GM23338 (cell line): ENCODE measurements around the gene GRIA4. TPM values are rescaled to one million over a fixed set of nuclear protein-coding genes. Genes with fewer than 3 reads are reported as not detected.

Experiments used
- ATAC-seq: fragments of 200-7000 bp; cut with Tn5 transposase; 3 replicates; pipeline ENCODE4 v1.9.1; 2020
- DNase-seq: peaks from one replicate; pipeline ENCODE4 v3.0.0-alpha.2; 2015; ENCODE audit warnings: low spot score
- H2AFZ ChIP-seq: fragments of 200-600 bp; sonication (generic); 2 replicates; pipeline ENCODE4 v1.8.0; 2016; ENCODE audit warnings: antibody characterized with exemption, mild to moderate bottlenecking, moderate library complexity
- H3F3A ChIP-seq: fragments of 200-600 bp; sonication (generic); replicated peaks from 2 replicates; pipeline ENCODE4 v1.8.0; 2017; ENCODE audit warnings: antibody characterized with exemption, mixed run types, low read depth
- H3K27ac ChIP-seq: fragments of 200-600 bp; sonication (generic); 2 replicates; pipeline ENCODE4 v1.6.1; 2016; ENCODE audit warnings: low read depth
- H3K27me3 ChIP-seq: fragments of 200-600 bp; sonication (generic); 2 replicates; pipeline ENCODE4 v1.8.0; 2016; ENCODE audit warnings: mild to moderate bottlenecking, mixed run types, moderate library complexity; ENCODE audit not compliant: insufficient read depth
- H3K36me3 ChIP-seq: fragments of 200-600 bp; sonication (generic); 2 replicates; pipeline ENCODE4 v1.8.0; 2016; ENCODE audit warnings: mild to moderate bottlenecking; ENCODE audit not compliant: insufficient read depth
- H3K4me1 ChIP-seq: fragments of 200-600 bp; sonication (generic); 2 replicates; pipeline ENCODE4 v1.8.0; 2016; ENCODE audit warnings: mild to moderate bottlenecking, moderate library complexity; ENCODE audit not compliant: insufficient read depth
- H3K4me2 ChIP-seq: fragments of 200-600 bp; sonication (generic); 2 replicates; pipeline ENCODE4 v1.7.1; 2017; ENCODE audit warnings: mixed run types
- H3K4me3 ChIP-seq: fragments of 200-600 bp; sonication (generic); 2 replicates; pipeline ENCODE4 v1.6.1; 2016; ENCODE audit warnings: mixed run types
- H3K79me2 ChIP-seq: fragments of 200-600 bp; sonication (generic); replicated peaks from 2 replicates; pipeline ENCODE4 v1.8.0; 2017; ENCODE audit warnings: mild to moderate bottlenecking; ENCODE audit not compliant: insufficient read depth
- H3K9me2 ChIP-seq: fragments of 200-600 bp; sonication (generic); 2 replicates; pipeline ENCODE4 v1.8.0; 2017; ENCODE audit not compliant: insufficient read depth
- H4K20me1 ChIP-seq: fragments of 200-600 bp; sonication (generic); replicated peaks from 2 replicates; pipeline ENCODE4 v1.8.0; 2017; ENCODE audit warnings: mild to moderate bottlenecking; ENCODE audit not compliant: insufficient read depth
- H3K27ac Mint-ChIP-seq: 2 replicates; pipeline ENCODE4 v1.8.0; 2020; ENCODE audit warnings: inconsistent platforms, mild to moderate bottlenecking, moderate library complexity, mixed read lengths
- H3K27me3 Mint-ChIP-seq: 3 replicates; pipeline ENCODE4 v1.8.0; 2022; ENCODE audit warnings: low read depth, mild to moderate bottlenecking, moderate library complexity, mixed read lengths, inconsistent platforms; ENCODE audit not compliant: insufficient read depth, poor library complexity
- H3K36me3 Mint-ChIP-seq: 3 replicates; pipeline ENCODE4 v1.8.0; 2021; ENCODE audit warnings: low read depth, mild to moderate bottlenecking, inconsistent platforms, moderate library complexity, mixed read lengths
- H3K4me1 Mint-ChIP-seq: 3 replicates; pipeline ENCODE4 v1.8.0; 2020; ENCODE audit warnings: mild to moderate bottlenecking, inconsistent platforms, mixed read lengths
- H3K4me3 Mint-ChIP-seq: 3 replicates; pipeline ENCODE4 v1.8.0; 2021; ENCODE audit warnings: moderate library complexity, mild to moderate bottlenecking, inconsistent platforms, mixed read lengths
- H3K9me3 Mint-ChIP-seq: 3 replicates; pipeline ENCODE4 v1.8.0; 2020; ENCODE audit warnings: moderate library complexity, mild to moderate bottlenecking, inconsistent platforms, mixed read lengths
- JUNB ChIP-seq: IDR thresholded peaks from one replicate; pipeline ENCODE4 v1.6.1; 2016; ENCODE audit warnings: antibody characterized with exemption; ENCODE audit not compliant: unreplicated experiment
- POLR2AphosphoS5 ChIP-seq: IDR thresholded peaks from 2 replicates; pipeline ENCODE4 v1.6.1; 2016; ENCODE audit warnings: antibody characterized with exemption, low read depth
- STAT1 ChIP-seq: IDR thresholded peaks from one replicate; pipeline ENCODE4 v1.6.1; 2016; ENCODE audit warnings: antibody characterized with exemption; ENCODE audit not compliant: unreplicated experiment
- ZNF114 ChIP-seq: fragments of 250-450 bp; sonication (Bioruptor Pico); IDR thresholded peaks from 2 replicates; pipeline ENCODE4 v1.5.0; 2020; ENCODE audit warnings: mild to moderate bottlenecking, moderate library complexity
- ZNF331 ChIP-seq: fragments of 250-450 bp; sonication (Bioruptor Pico); IDR thresholded peaks from 2 replicates; pipeline ENCODE4 v1.5.0; 2020; ENCODE audit warnings: low read depth, mild to moderate bottlenecking, moderate library complexity
- polyA plus RNA-seq: library from polyadenylated mRNA; unstranded; fragments of >200 nt; fragmentation: Nextera tagmentation; extraction: Ambion mirVana; gene quantifications from 2 replicates; pipeline ENCODE4 v1.2.1, GENCODE V29; 2016
- total RNA-seq: library from RNA; depleted of rRNA; stranded (reverse); fragments of >200 nt; shearing (Covaris generic); gene quantifications from 2 replicates; pipeline ENCODE4 v1.2.3, GENCODE V29; 2014
- TF ChIP-seq, protein P1 (sequence below): IDR thresholded peaks from one replicate; pipeline ENCODE4 v1.6.1; 2018; ENCODE audit warnings: antibody characterized with exemption; ENCODE audit not compliant: unreplicated experiment
- TF ChIP-seq, protein P2 (sequence below): IDR thresholded peaks from 2 replicates; pipeline ENCODE4 v1.6.1; 2016; ENCODE audit warnings: antibody characterized with exemption

GRIA4 gene
- total and polyA plus RNA-seq, 2 experiments from 2014 or later: 17.8 to 71.1 TPM

DNA sequence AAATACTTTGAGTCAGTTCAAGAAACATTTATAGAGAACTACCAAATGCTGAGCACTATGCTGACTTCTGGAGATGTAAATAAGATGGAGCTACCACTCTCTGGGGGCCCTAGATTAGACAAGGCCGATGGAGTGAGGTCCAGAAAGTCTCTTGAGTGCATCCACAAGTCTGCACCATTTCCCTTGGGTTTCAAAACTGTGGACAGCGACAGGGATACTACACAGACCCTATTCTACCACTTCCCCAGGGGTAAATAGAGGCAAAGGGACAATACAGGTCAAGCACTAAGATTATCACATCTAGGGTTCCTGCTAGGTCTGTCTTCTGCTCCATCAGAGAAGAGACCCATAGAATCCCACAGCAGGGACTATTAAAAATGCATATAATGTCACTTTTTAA is 183.2 kb downstream of the GRIA4 start:
- H3K4me2 ChIP-seq: no peak overlapping the region
- DNase-seq (no peak), ATAC-seq (no peak)
- Mint-ChIP-seq H3K9me3 (no peaks in the 10 kb centered on the region), H3K36me3 (no peaks in the 10 kb centered on the region), H3K4me1 (no peaks in the 10 kb centered on the region), H3K27ac (no peak overlapping the region), H3K27me3 (no peaks in the 10 kb centered on the region), H3K4me3 (no peak overlapping the region)
- H4K20me1 ChIP-seq: no peaks in the 10 kb centered on the region
- no peaks in the 10 kb centered on the region for H3K27me3 ChIP-seq
- H3K79me2 ChIP-seq: no peaks in the 10 kb centered on the region
- no peaks in the 10 kb centered on the region for H3F3A ChIP-seq
- no peak overlapping the region for H2AFZ ChIP-seq
- no peak overlapping the region for H3K4me3 ChIP-seq
- no peaks in the 10 kb centered on the region for H3K36me3 ChIP-seq
- no peak for TF ChIP-seq POLR2AphosphoS5
- TF ChIP-seq ZNF331: no peak
- 0 out of 2 replicates have a peak, but pooled peaks cover 3% of the 10 kb centered on the region for H3K9me2 ChIP-seq
- no peak overlapping the region for H3K27ac ChIP-seq
- H3K4me1 ChIP-seq: no peaks in the 10 kb centered on the region

DNA sequence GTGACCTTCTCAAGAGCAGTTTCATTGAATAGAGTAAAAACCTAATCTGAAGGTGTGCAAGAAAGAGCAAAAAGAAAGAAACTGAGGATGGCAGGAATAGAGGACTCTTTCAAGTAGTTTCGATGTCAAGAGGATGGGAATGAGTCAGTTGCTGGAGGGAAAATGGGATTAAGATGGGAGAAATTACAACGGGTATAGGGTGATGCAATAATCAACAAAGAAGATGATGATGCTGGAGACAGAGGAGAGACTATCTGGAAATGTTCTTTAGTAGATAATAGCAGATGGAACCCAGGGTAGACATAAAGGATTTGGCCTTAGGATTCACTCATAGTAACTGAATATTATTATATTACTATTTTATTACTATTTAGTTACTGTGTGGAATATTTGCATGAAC is 189.4 kb downstream of the GRIA4 start:
- no peaks in the 10 kb centered on the region for H3K27me3 ChIP-seq
- no peaks in the 10 kb centered on the region for H3K36me3 ChIP-seq
- no peak overlapping the region for H3K4me3 Mint-ChIP-seq
- H3K27me3 Mint-ChIP-seq: no peaks in the 10 kb centered on the region
- H3K27ac ChIP-seq: no peak overlapping the region
- no peak overlapping the region for H2AFZ ChIP-seq
- no peak overlapping the region for H3K4me3 ChIP-seq
- no peak overlapping the region for H3K27ac Mint-ChIP-seq
- H3K4me1 ChIP-seq: peaks cover 8% of the 10 kb centered on the region; the same call in 1 of the 2 replicates
- H3K4me2 ChIP-seq: no peak overlapping the region
- ATAC-seq (no peak), DNase-seq (no peak)
- no peaks in the 10 kb centered on the region for H3K9me3 Mint-ChIP-seq
- H3K9me2 ChIP-seq: no peaks in the 10 kb centered on the region
- no peaks in the 10 kb centered on the region for H4K20me1 ChIP-seq
- no peak for TF ChIP-seq ZNF114 (CRISPR knock-in tag)
- TF ChIP-seq JUNB: no peak
- TF ChIP-seq ZNF331: no peak
- TF ChIP-seq, protein P1, sequence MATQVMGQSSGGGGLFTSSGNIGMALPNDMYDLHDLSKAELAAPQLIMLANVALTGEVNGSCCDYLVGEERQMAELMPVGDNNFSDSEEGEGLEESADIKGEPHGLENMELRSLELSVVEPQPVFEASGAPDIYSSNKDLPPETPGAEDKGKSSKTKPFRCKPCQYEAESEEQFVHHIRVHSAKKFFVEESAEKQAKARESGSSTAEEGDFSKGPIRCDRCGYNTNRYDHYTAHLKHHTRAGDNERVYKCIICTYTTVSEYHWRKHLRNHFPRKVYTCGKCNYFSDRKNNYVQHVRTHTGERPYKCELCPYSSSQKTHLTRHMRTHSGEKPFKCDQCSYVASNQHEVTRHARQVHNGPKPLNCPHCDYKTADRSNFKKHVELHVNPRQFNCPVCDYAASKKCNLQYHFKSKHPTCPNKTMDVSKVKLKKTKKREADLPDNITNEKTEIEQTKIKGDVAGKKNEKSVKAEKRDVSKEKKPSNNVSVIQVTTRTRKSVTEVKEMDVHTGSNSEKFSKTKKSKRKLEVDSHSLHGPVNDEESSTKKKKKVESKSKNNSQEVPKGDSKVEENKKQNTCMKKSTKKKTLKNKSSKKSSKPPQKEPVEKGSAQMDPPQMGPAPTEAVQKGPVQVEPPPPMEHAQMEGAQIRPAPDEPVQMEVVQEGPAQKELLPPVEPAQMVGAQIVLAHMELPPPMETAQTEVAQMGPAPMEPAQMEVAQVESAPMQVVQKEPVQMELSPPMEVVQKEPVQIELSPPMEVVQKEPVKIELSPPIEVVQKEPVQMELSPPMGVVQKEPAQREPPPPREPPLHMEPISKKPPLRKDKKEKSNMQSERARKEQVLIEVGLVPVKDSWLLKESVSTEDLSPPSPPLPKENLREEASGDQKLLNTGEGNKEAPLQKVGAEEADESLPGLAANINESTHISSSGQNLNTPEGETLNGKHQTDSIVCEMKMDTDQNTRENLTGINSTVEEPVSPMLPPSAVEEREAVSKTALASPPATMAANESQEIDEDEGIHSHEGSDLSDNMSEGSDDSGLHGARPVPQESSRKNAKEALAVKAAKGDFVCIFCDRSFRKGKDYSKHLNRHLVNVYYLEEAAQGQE: no peak
- TF ChIP-seq, protein P2, sequence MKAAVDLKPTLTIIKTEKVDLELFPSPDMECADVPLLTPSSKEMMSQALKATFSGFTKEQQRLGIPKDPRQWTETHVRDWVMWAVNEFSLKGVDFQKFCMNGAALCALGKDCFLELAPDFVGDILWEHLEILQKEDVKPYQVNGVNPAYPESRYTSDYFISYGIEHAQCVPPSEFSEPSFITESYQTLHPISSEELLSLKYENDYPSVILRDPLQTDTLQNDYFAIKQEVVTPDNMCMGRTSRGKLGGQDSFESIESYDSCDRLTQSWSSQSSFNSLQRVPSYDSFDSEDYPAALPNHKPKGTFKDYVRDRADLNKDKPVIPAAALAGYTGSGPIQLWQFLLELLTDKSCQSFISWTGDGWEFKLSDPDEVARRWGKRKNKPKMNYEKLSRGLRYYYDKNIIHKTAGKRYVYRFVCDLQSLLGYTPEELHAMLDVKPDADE: no peak
- no peak for TF ChIP-seq STAT1
- H3K4me1 Mint-ChIP-seq: no peaks in the 10 kb centered on the region
- H3F3A ChIP-seq: no peaks in the 10 kb centered on the region
- H3K36me3 Mint-ChIP-seq: no peaks in the 10 kb centered on the region
- H3K79me2 ChIP-seq: no peaks in the 10 kb centered on the region
